HPDE6-E6E7 (cell line): ENCODE measurements around the gene SV2A.

Experiments used
- DNase-seq: peaks from one replicate; pipeline ENCODE4 v3.0.0; 2011; ENCODE audit warnings: missing footprints; ENCODE audit errors: extremely low spot score

SV2A gene

GRCh38 chr1:149931212-149931790 lies 13.7 kb upstream of the SV2A start:
- no peak for DNase-seq

GRCh38 chr1:149929856-149930255 lies 12.2 kb upstream of the SV2A start:
- DNase-seq: no peak

- DNase-seq: no peak
Measured at GRCh38 chr1:149928401-149928724, 10.7 kb upstream of the SV2A start.

- peak; percentile 83 for DNase-seq
Measured at GRCh38 chr1:149927563-149928400, 10.1 kb upstream of the SV2A start, which contains the start of gene SF3B4. SF3B4 (minus strand) TSS chr1:149927803; CDS start chr1:149927759, 44 bp downstream.

GRCh38 chr1:149927056-149927562 lies 9.5 kb upstream of the SV2A start:
- no peak for DNase-seq

- DNase-seq: no peak
Measured at GRCh38 chr1:149926296-149926695, 8.7 kb upstream of the SV2A start.

GRCh38 chr1:149925751-149926150 lies 8.1 kb upstream of the SV2A start:
- DNase-seq: no peak

- no peak for DNase-seq
Measured at GRCh38 chr1:149925345-149925744, 7.7 kb upstream of the SV2A start.

GRCh38 chr1:149923626-149924025 lies 6.0 kb upstream of the SV2A start:
- DNase-seq: no peak

- no peak for DNase-seq
Measured at GRCh38 chr1:149916898-149917252, 769 bp downstream of the SV2A start.

- DNase-seq: no peak
Measured at GRCh38 chr1:149916193-149916897, 1.3 kb downstream of the SV2A start.

GRCh38 chr1:149915429-149916192 lies 2.0 kb downstream of the SV2A start:
- no peak for DNase-seq

- DNase-seq: no peak
Measured at GRCh38 chr1:149914545-149914944, 3.1 kb downstream of the SV2A start.

GRCh38 chr1:149906570-149907075 lies 11.0 kb downstream of the SV2A start:
- no peak for DNase-seq

- no peak for DNase-seq
Measured at GRCh38 chr1:149903836-149904491, 13.7 kb downstream of the SV2A start.

GRCh38 chr1:149899460-149900284 lies 18.0 kb downstream of the SV2A start, which contains the start of gene BOLA1:
BOLA1 (plus strand) TSS chr1:149899568; CDS start chr1:149900060, 492 bp downstream.
- DNase-seq: peak; percentile 96

GRCh38 chr1:149896575-149896974 lies 21.1 kb downstream of the SV2A start:
- DNase-seq: no peak

- no peak for DNase-seq
Measured at GRCh38 chr1:149888999-149889289, 28.7 kb downstream of the SV2A start.

GRCh38 chr1:149888247-149888998 lies 29.2 kb downstream of the SV2A start:
- DNase-seq: peak; percentile 64
